WTC11 (cell line): ENCODE results near the gene KRTCAP2. TPM values are rescaled to one million over a fixed set of nuclear protein-coding genes. Genes with fewer than 3 reads are reported as not detected.

Experiments
- ATAC-seq: fragments of 200-7000 bp; cut with Tn5 transposase; 2 replicates; pipeline ENCODE4 v1.10.0; 2021; ENCODE audit warnings: mild to moderate bottlenecking, moderate library complexity
- CTCF ChIA-PET: fragments of 300-600 bp; sonication (Branson Sonifier 250); formaldehyde crosslinking; loops from one replicate; lab custom pipeline; 2021; ENCODE audit warnings: antibody characterized with exemption; lab: Charles Lee
- POLR2A ChIA-PET: fragments of 350-600 bp; sonication (Branson Sonifier 250); formaldehyde crosslinking; loops from one replicate; lab custom pipeline; 2021; ENCODE audit warnings: antibody characterized with exemption; lab: Charles Lee
- DNase-seq: peaks from one replicate; pipeline ENCODE4 v3.0.0; 2021; ENCODE audit warnings: low spot score
- H3K27ac Mint-ChIP-seq: 2 replicates; pipeline ENCODE4 v1.8.0; 2021; ENCODE audit warnings: mixed read lengths
- H3K27me3 Mint-ChIP-seq: 2 replicates; pipeline ENCODE4 v1.8.0; 2021; ENCODE audit warnings: low read depth, mild to moderate bottlenecking, moderate library complexity, mixed read lengths
- H3K36me3 Mint-ChIP-seq: 2 replicates; pipeline ENCODE4 v1.8.0; 2021; ENCODE audit warnings: mixed read lengths
- H3K4me1 Mint-ChIP-seq: 2 replicates; pipeline ENCODE4 v1.8.0; 2022; ENCODE audit warnings: mixed read lengths
- H3K4me3 Mint-ChIP-seq: 2 replicates; pipeline ENCODE4 v1.8.0; 2021; ENCODE audit warnings: mild to moderate bottlenecking, moderate library complexity, mixed read lengths
- H3K9me3 Mint-ChIP-seq: 2 replicates; pipeline ENCODE4 v1.8.0; 2021; ENCODE audit warnings: mixed read lengths
- ATF1 ChIP-seq: sonication (generic); formaldehyde crosslinking; IDR thresholded peaks from 2 replicates; pipeline ENCODE4 v1.8.1; 2023; ENCODE audit warnings: mild to moderate bottlenecking, moderate library complexity, missing genetic modification reagents
- ATF6 ChIP-seq: sonication (generic); formaldehyde crosslinking; IDR thresholded peaks from 2 replicates; pipeline ENCODE4 v1.8.1; 2023; ENCODE audit warnings: mild to moderate bottlenecking, missing genetic modification reagents
- EMX1 ChIP-seq: fragments of 250-450 bp; sonication (Bioruptor Pico); IDR thresholded peaks from 2 replicates; pipeline ENCODE4 v1.8.0; 2021; ENCODE audit warnings: mild to moderate bottlenecking
- FOXJ3 ChIP-seq: sonication (generic); formaldehyde crosslinking; IDR thresholded peaks from 2 replicates; pipeline ENCODE4 v1.9.0; 2021; ENCODE audit warnings: missing genetic modification reagents, mild to moderate bottlenecking, borderline replicate concordance
- FOXK1 ChIP-seq: sonication (generic); formaldehyde crosslinking; IDR thresholded peaks from 2 replicates; pipeline ENCODE4 v1.8.0; 2022; ENCODE audit warnings: mild to moderate bottlenecking, moderate library complexity, missing genetic modification reagents
- JAZF1 ChIP-seq: fragments of 250-450 bp; sonication (Bioruptor Pico); IDR thresholded peaks from 2 replicates; pipeline ENCODE4 v1.9.0; 2021; ENCODE audit warnings: moderate library complexity, mild to moderate bottlenecking, inconsistent platforms
- MLX ChIP-seq: sonication (generic); formaldehyde crosslinking; IDR thresholded peaks from 2 replicates; pipeline ENCODE4 v1.8.1; 2023; ENCODE audit warnings: mild to moderate bottlenecking, missing genetic modification reagents, moderate library complexity
- NFATC4 ChIP-seq: fragments of 250-450 bp; sonication (Bioruptor Pico); IDR thresholded peaks from 2 replicates; pipeline ENCODE4 v1.9.0; 2021; ENCODE audit warnings: mild to moderate bottlenecking
- NR1H2 ChIP-seq: sonication (generic); formaldehyde crosslinking; IDR thresholded peaks from 2 replicates; pipeline ENCODE4 v1.9.0; 2021; ENCODE audit warnings: mild to moderate bottlenecking, moderate library complexity, missing genetic modification reagents
- PRDM15 ChIP-seq: sonication (generic); formaldehyde crosslinking; IDR thresholded peaks from 2 replicates; pipeline ENCODE4 v1.8.0; 2022; ENCODE audit warnings: missing genetic modification reagents
- RELA ChIP-seq: sonication (generic); formaldehyde crosslinking; IDR thresholded peaks from 2 replicates; pipeline ENCODE4 v1.8.1; 2022; ENCODE audit warnings: missing genetic modification reagents, mild to moderate bottlenecking, borderline replicate concordance
- STAT6 ChIP-seq: sonication (generic); formaldehyde crosslinking; conservative IDR thresholded peaks from 2 replicates; pipeline ENCODE4 v1.8.1; 2023; ENCODE audit warnings: mild to moderate bottlenecking, low read depth, missing genetic modification reagents, moderate library complexity
- ZNF263 ChIP-seq: sonication (generic); formaldehyde crosslinking; IDR thresholded peaks from 2 replicates; pipeline ENCODE4 v1.8.1; 2022; ENCODE audit warnings: low read depth, mild to moderate bottlenecking, moderate library complexity, missing genetic modification reagents
- ZSCAN18 ChIP-seq: fragments of 250-450 bp; sonication (Bioruptor Pico); IDR thresholded peaks from 2 replicates; pipeline ENCODE4 v2.1.2; 2022; ENCODE audit warnings: mild to moderate bottlenecking, moderate library complexity
- total RNA-seq: library from RNA; stranded (reverse); gene quantifications from 3 replicates; pipeline ENCODE4 v1.2.3, GENCODE V29; 2021
- TF ChIP-seq, protein P1 (sequence below): sonication (generic); formaldehyde crosslinking; IDR thresholded peaks from 2 replicates; pipeline ENCODE4 v1.8.0; 2023; ENCODE audit warnings: missing genetic modification reagents, mild to moderate bottlenecking, borderline replicate concordance
- TF ChIP-seq, protein P2 (sequence below): sonication (generic); formaldehyde crosslinking; IDR thresholded peaks from 2 replicates; pipeline ENCODE4 v1.8.1; 2022; ENCODE audit warnings: missing genetic modification reagents, borderline replicate concordance
- TF ChIP-seq, protein P3 (sequence below): sonication (generic); formaldehyde crosslinking; IDR thresholded peaks from 2 replicates; pipeline ENCODE4 v1.8.0; 2022; ENCODE audit warnings: mild to moderate bottlenecking, missing genetic modification reagents

Gene KRTCAP2
- total RNA-seq, 1 experiment from 2014 or later: 104 TPM

- Mint-ChIP-seq H3K36me3 (no peaks in the 10 kb centered on the region), H3K27ac (no peak overlapping the region), H3K4me3 (no peak overlapping the region)
- POLR2A ChIA-PET: interaction anchor here (0.9 kb wide), 1 partner anchor 26 kb away, joined by 3 read pairs; no protein-coding TSS in a partner anchor
- CTCF ChIA-PET: interaction anchor here (1.0 to 12.9 kb wide), 6 partner anchors 30 to 103 kb away, joined by 3 to 152 read pairs (median 4); no protein-coding TSS in a partner anchor
- DNase-seq: no peak
- TF ChIP-seq RELA (no peak), NR1H2 (no peak), FOXK1 (CRISPR knock-in tag) (no peak), ZSCAN18 (CRISPR knock-in tag) (no peak), STAT6 (CRISPR knock-in tag) (no peak), ZNF263 (CRISPR knock-in tag) (no peak), EMX1 (CRISPR knock-in tag) (no peak), FOXJ3 (no peak), MLX (no peak), ATF1 (CRISPR knock-in tag) (no peak), ATF6 (CRISPR knock-in tag) (no peak), JAZF1 (no peak), NFATC4 (no peak), PRDM15 (CRISPR knock-in tag) (no peak)
- TF ChIP-seq, protein P1, sequence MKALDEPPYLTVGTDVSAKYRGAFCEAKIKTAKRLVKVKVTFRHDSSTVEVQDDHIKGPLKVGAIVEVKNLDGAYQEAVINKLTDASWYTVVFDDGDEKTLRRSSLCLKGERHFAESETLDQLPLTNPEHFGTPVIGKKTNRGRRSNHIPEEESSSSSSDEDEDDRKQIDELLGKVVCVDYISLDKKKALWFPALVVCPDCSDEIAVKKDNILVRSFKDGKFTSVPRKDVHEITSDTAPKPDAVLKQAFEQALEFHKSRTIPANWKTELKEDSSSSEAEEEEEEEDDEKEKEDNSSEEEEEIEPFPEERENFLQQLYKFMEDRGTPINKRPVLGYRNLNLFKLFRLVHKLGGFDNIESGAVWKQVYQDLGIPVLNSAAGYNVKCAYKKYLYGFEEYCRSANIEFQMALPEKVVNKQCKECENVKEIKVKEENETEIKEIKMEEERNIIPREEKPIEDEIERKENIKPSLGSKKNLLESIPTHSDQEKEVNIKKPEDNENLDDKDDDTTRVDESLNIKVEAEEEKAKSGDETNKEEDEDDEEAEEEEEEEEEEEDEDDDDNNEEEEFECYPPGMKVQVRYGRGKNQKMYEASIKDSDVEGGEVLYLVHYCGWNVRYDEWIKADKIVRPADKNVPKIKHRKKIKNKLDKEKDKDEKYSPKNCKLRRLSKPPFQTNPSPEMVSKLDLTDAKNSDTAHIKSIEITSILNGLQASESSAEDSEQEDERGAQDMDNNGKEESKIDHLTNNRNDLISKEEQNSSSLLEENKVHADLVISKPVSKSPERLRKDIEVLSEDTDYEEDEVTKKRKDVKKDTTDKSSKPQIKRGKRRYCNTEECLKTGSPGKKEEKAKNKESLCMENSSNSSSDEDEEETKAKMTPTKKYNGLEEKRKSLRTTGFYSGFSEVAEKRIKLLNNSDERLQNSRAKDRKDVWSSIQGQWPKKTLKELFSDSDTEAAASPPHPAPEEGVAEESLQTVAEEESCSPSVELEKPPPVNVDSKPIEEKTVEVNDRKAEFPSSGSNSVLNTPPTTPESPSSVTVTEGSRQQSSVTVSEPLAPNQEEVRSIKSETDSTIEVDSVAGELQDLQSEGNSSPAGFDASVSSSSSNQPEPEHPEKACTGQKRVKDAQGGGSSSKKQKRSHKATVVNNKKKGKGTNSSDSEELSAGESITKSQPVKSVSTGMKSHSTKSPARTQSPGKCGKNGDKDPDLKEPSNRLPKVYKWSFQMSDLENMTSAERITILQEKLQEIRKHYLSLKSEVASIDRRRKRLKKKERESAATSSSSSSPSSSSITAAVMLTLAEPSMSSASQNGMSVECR: no peak
- TF ChIP-seq, protein P2, sequence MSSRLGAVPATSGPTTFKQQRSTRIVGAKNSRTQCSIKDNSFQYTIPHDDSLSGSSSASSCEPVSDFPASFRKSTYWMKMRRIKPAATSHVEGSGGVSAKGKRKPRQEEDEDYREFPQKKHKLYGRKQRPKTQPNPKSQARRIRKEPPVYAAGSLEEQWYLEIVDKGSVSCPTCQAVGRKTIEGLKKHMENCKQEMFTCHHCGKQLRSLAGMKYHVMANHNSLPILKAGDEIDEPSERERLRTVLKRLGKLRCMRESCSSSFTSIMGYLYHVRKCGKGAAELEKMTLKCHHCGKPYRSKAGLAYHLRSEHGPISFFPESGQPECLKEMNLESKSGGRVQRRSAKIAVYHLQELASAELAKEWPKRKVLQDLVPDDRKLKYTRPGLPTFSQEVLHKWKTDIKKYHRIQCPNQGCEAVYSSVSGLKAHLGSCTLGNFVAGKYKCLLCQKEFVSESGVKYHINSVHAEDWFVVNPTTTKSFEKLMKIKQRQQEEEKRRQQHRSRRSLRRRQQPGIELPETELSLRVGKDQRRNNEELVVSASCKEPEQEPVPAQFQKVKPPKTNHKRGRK (CRISPR knock-in tag): no peak
- TF ChIP-seq, protein P3, sequence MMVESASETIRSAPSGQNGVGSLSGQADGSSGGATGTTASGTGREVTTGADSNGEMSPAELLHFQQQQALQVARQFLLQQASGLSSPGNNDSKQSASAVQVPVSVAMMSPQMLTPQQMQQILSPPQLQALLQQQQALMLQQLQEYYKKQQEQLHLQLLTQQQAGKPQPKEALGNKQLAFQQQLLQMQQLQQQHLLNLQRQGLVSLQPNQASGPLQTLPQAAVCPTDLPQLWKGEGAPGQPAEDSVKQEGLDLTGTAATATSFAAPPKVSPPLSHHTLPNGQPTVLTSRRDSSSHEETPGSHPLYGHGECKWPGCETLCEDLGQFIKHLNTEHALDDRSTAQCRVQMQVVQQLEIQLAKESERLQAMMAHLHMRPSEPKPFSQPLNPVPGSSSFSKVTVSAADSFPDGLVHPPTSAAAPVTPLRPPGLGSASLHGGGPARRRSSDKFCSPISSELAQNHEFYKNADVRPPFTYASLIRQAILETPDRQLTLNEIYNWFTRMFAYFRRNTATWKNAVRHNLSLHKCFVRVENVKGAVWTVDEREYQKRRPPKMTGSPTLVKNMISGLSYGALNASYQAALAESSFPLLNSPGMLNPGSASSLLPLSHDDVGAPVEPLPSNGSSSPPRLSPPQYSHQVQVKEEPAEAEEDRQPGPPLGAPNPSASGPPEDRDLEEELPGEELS (CRISPR knock-in tag): no peak
- TF ChIP-seq, all 79 proteins: peak for 0
- H3K9me3 Mint-ChIP-seq: no peaks in the 10 kb centered on the region
- ATAC-seq: no peak
- peaks cover 13% of the 10 kb centered on the region for H3K4me1 Mint-ChIP-seq
- peaks cover 54% of the 10 kb centered on the region for H3K27me3 Mint-ChIP-seq
These were observed 52.9 kb downstream of the KRTCAP2 start for GRCh38 chr1:155120253-155120652.
